GM04504 (cell line): Measurements from ENCODE around the gene MMP23B.
"Not testable (repeated sequence)": the region's sequence is repeated elsewhere in the genome, so short reads cannot be mapped to it uniquely, and the experiment has no call there.

Experiments used
- DNase-seq: peaks from one replicate; pipeline ENCODE4 v3.0.0-alpha.2; 2012; ENCODE audit warnings: low read depth

The MMP23B gene

GRCh38 chr1:1630965-1631781 lies 800 bp upstream of the MMP23B start:
- no peak for DNase-seq

- not testable (repeated sequence) for DNase-seq
Measured at GRCh38 chr1:1633409-1633808, 1.4 kb downstream of the MMP23B start.

GRCh38 chr1:1634613-1635012 lies 2.6 kb downstream of the MMP23B start:
- DNase-seq: not testable (repeated sequence)

GRCh38 chr1:1636621-1637478 lies 4.9 kb downstream of the MMP23B start:
- not testable (repeated sequence) for DNase-seq

GRCh38 chr1:1637479-1637875 lies 5.5 kb downstream of the MMP23B start:
- not testable (repeated sequence) for DNase-seq

GRCh38 chr1:1638528-1638927 lies 6.6 kb downstream of the MMP23B start:
- DNase-seq: not testable (repeated sequence)

GRCh38 chr1:1639368-1639767 lies 7.4 kb downstream of the MMP23B start:
- DNase-seq: not testable (repeated sequence)

GRCh38 chr1:1640081-1640480 lies 8.1 kb downstream of the MMP23B start:
- not testable (repeated sequence) for DNase-seq

- DNase-seq: not testable (repeated sequence)
Measured at GRCh38 chr1:1640711-1641461, 8.9 kb downstream of the MMP23B start.

- not testable (repeated sequence) for DNase-seq
Measured at GRCh38 chr1:1646326-1646725, 14.4 kb downstream of the MMP23B start.

GRCh38 chr1:1647567-1648241 lies 15.7 kb downstream of the MMP23B start:
- DNase-seq: not testable (repeated sequence)

GRCh38 chr1:1648265-1648664 lies 16.3 kb downstream of the MMP23B start:
- not testable (repeated sequence) for DNase-seq

- peak; percentile 95 for DNase-seq
Measured at GRCh38 chr1:1658583-1659549, 26.9 kb downstream of the MMP23B start, which contains the start of gene CDK11B. Gene CDK11B, minus strand, starts transcription at chr1:1659004. Its CDS starts 1,519 bp downstream, at chr1:1657485.

- peak; percentile 59 for DNase-seq
Measured at GRCh38 chr1:1662392-1662791, 30.4 kb downstream of the MMP23B start.

GRCh38 chr1:1662830-1663560 lies 31.0 kb downstream of the MMP23B start:
- not testable (repeated sequence) for DNase-seq

GRCh38 chr1:1664318-1664717 lies 32.3 kb downstream of the MMP23B start:
- DNase-seq: not testable (repeated sequence)

- DNase-seq: no peak
Measured at GRCh38 chr1:1664941-1665814, 33.2 kb downstream of the MMP23B start.

GRCh38 chr1:1665815-1666251 lies 33.9 kb downstream of the MMP23B start:
- no peak for DNase-seq
